Neural progenitor cell (in vitro differentiated cells): ENCODE data around the gene DCUN1D5.

Source experiments
- CTCF ChIP-seq: fragments of 200-600 bp; sonication (generic); IDR thresholded peaks from 2 replicates; pipeline ENCODE4 v1.5.1; 2017; ENCODE audit warnings: antibody characterized with exemption, mild to moderate bottlenecking
- EZH2 ChIP-seq: fragments of 200-600 bp; sonication (generic); IDR thresholded peaks from 2 replicates; pipeline ENCODE4 v1.6.1; 2017; ENCODE audit warnings: antibody characterized with exemption, mild to moderate bottlenecking, moderate library complexity
- EZH2phosphoT487 ChIP-seq: fragments of 200-600 bp; sonication (generic); IDR thresholded peaks from 2 replicates; pipeline ENCODE4 v1.6.1; 2017; ENCODE audit warnings: antibody characterized with exemption

GRCh38 chr11:103016031-103016430 lies 75.9 kb downstream of the DCUN1D5 start:
- no peak for TF ChIP-seq EZH2phosphoT487
- no peak for TF ChIP-seq CTCF
- TF ChIP-seq EZH2 = no peak
